HG02973 (cell line): ENCODE results near the gene STPG1.

Experiments
- ATAC-seq: cut with Tn5 transposase; IDR thresholded peaks from one replicate; pipeline ENCODE4 v1.9.1; 2021; ENCODE audit warnings: moderate library complexity; ENCODE audit not compliant: unreplicated experiment

Gene STPG1

DNA sequence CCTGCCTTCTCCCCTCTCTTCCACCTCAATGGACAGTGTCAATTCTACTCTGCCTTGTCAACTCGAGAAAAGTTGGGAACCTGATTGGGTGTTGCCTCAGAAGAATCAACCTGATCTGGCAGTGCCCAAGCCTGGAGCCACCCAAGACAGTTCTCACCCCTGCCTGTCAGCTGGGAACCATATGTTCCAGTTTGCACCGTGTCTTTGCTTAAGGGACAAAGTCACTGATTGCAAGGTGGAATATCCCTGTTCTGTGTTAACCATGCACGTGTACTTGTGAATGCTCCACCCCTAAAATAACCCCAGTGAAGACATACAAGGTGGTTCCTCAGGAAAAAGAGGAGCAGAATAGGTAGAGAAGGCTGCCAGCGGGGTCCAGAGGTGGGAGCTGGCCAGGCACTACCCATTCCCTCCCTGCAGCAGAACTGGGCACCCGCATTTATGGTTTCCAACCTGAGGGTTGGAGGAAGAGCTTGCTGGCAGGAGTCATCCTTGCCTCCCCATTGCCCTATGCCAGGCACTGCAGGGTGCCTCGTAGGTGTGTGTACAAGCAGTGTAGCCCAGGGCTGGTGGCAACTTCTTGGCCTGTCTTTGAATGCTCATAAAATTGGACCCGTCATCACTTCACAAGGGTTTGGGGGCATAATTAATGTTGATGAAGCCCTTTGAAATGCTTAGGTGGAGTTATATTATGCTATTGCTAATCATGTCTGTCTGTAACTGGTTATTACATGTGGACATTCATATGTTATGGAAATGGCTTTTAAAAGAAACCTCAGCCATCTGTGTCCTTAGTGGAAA is 13.4 kb upstream of the STPG1 start:
- no peak for ATAC-seq

DNA sequence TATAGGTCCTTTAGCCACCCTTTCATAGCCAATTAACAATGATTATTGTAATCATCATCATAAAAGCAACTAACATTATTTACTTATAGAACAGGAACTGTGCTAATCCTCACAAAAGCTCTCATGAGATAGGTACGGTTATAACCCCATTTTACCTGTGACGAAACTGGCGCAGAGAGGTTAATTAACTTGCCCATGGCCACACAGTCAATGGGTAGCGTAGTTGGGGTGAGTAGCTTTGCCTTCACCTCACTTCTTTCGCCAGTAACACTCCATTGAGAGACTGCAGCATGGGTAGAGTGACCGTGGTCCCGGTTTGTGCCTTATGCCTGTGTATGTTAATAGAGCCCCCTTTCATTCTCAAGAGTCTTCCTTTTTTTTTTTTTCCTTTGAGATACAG is 12.3 kb upstream of the STPG1 start:
- ATAC-seq: no peak

DNA sequence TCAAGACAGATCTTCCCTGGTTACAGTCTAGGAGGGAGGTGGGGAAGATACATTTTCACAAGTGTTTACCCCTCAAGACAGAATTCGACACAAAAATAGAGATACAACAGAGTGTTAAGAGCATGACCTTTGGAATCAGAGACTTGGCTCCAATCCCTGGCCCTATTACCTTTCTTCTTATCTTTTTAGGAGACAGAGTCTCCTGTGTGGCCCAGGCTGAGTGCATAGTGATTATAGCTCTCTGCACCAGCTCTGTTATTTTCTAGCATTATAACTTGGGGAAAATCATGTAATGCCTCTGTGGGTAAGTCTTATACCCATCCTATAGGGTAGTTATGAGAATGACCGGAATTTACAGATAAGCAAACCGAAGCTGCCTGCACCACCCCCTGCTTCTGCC is 11.9 kb upstream of the STPG1 start:
- no peak for ATAC-seq

DNA sequence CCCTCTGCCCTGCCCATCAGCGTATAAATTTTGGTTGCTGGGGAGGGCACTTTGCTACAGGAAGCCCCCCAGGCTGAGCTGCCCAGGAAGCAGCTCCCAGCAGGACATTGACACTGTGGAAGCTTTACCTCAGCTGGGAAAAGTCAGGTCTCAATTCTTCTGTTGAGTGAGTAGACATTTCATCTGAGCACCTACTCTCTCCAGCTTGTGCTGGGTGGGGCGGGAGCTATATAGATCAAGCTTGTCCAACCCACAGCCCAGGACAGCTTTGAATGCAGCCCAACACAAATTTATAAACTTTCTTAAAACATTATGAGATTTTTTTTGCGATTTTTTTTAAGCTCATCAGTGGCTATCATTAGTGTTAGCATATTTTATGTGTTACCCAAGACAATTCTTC is 11.4 kb upstream of the STPG1 start:
- no peak for ATAC-seq

DNA sequence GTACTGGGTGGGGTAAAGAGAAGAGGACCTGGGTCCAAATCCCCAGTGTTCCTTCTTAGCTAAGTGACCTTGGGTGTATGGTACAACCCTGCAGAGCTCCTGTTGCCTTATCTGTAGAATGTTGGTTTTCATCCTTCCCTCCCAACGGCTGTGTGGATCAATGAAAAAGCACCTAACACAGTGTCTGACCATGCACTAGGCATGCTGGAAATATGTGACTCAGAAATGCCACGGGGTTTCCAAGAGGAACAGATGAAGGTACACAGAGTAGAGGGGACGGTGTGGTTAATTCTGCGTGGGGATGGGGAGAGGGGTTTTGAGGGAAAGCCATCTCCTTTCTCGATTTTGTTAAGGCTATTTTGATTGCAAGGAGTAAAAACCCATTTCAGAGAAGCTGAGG is 10.6 kb upstream of the STPG1 start:
- no peak for ATAC-seq

DNA sequence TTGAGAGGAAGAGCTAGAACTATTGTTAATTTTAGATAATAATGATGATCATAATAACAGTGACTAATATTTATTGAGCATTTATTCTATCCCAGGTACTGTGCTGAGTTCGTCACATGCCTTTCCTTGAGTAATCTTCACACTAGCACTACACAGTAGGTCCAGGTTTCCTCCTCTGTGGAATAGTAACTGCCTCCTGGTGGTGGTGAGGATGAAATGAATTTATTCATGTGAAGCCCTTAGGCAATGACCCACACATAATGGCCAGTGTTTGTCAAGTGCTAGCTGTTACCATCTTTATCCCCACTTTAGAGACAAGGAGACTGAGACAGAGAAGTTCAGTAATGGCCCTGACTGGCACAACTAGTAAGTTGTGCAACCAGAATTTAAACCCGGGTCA is 7.9 kb upstream of the STPG1 start:
- no peak for ATAC-seq

DNA sequence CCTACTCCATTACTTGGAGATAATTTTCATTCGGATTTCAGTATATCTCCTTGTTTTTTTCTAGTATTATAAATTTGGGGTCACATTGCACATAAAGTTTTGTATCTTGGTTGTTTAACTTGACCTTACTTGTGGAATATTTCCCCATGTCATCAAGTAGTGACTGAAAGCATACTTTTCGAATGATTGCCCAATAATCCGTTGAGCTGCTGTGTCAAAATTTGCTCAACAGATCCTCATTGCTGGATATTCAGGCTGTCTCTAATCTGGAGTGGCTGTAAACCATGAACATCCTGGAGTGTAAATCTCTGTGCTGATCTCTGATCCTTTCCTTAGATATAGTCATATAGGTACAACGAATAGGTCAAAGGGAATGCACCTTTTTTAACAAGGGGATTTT is 7.0 kb upstream of the STPG1 start:
- ATAC-seq: no peak

DNA sequence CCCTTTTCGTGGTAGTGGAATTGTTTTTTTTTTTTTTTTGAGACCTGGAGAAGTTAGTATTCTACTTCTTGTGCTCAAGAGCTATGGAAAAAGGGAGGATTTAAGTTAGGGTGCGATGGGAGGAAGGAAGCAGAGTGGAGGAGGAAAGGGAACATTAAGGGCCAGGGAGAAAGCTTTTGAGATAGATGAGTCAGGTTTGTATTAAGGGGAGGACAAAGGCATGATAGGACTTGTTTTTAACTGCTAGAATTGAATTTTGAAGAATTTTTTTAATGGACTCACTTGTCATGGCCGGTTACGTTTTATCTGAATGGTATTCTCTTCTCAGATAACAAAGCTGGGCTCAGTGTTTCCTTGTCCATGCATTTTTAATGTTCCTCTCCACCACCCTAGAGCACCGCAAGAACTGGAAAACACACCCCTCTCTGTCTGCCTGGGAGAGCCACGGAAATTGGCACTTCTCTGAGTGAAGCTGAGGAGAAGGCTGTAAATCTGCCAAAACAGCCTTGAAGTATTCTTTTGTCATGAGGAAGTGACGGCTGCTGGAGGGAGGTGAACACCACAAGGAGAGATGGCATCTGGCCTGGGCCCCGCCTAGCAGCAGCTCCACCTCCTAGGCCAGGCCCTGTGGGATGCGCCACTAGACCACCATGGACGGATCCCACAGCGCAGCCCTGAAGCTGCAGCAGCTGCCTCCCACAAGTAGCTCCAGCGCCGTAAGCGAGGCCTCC is 5.5 kb upstream of the STPG1 start:
- ATAC-seq: no peak

DNA sequence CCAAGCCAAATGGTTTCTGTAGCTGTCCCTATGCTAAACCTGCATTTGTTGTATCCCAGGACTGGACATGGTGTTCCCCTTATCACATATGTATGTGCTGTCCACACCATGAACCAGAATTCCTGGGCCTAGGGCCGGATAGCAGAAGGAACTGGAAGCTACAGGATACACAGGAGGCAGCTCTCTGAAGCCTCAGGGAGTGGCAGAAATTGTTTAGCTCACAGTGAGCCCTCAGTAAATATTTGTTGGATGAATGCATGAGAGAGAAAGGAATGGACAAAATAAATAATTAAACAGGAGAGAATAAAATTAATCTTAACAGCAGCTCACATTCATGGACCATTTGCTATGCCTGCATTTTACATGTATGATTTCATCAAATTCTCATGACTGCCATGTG is 4.1 kb upstream of the STPG1 start:
- no peak for ATAC-seq

DNA sequence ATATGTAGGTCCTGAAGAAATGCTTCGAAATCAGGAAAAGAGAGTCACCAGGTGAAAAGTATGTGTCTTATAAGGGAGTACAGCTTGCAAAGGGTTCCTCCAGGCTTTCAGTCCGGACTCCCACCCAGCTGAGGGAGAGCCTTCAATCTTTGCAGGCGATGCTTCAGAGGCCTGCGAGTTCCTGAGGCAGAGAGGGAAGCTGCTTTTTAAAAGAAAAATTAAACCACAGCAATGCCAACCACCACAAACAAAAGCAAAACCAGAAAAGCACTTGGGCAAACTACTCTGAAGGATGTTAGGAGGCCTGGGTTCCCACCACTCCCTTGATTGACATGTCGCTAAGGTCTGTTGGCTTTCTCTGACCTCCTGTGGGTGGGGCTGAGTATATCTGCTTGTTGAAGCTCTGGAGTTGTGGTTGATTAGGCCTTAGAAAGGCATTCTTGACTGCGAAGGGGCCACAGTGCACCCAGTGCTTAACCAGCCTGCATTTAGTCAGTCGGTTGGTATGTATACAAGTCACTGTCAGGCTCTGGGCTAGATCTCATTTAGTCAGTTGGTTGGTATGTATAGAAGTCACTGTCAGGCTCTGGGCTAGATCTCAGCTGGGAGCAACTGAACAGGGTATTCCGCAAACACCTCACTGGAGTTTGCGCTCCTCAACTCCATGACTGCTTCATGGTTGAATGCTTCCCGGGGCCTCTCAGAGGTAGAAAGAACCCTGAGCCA is 3.2 kb upstream of the STPG1 start:
- ATAC-seq: no peak

DNA sequence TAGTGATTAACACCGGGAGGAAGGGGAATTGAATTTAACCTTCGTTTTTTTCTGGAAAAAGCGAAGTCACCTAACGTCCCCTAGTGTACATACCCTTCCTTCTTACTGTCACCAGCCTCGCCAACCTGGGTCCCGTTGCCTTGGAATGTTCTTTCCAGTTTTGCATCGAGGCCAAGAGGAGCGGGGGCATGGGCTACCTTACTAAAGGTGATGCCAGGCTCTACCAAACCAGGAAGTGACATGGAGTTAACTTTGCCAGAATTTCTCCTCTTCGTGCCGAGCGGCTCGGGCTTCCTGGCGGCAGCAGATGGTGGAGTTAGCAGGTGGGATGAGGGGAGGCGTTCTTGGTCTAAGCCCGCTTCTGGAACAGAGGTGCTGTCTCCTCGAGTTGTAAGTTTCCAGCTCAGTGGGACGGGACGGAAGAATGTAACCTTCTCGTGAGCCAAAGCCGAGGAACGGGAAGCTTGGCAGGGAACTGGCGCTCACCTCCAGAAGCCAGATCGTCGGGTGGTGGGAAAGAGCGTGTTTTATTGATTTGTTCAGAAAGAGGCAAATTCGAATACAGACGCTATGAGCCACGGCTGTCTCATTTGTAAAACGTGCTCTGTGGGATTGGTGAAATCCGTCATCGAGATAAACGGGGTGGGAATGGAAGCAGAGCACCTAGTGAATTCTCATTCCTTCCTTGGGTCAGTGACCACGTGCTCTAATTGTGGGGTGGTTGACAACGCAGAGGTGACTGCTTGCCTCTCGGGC is 2.5 kb upstream of the STPG1 start:
- no peak for ATAC-seq

DNA sequence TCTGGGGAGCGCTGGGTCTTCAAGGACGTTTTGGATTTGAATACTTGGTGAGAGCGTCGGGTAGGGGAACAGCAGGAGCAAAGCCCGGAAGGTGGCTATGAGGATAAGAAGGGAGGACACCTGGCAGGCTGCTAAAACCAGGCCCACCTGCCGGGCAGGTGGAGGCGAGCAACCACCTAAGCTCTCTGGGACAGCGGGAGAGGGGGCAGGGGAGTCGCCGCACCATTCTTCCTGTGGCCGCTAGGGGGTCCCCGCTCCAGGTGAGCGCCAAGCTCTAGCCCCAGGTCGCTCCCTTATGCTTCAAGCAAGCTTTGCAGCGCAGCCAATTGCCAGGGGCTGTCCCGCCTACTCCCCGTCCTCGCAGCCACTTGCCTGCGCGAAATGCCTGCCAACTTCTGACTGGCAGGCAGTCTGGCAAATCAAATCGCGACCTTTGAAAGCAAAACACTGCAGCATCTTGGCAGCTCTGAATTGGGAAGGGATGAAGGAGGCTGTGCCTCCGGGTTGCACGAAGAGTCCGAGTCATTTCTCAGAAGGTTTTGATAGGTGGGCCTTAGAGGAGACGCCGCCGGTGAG is 1.8 kb upstream of the STPG1 start, which contains the start of gene NIPAL3:
TSS of gene NIPAL3 (plus strand) at position 469 of the 576 bp plus-strand sequence. CDS start 3,746 bp downstream, outside the sequence.
- ATAC-seq: peak; percentile 91

DNA sequence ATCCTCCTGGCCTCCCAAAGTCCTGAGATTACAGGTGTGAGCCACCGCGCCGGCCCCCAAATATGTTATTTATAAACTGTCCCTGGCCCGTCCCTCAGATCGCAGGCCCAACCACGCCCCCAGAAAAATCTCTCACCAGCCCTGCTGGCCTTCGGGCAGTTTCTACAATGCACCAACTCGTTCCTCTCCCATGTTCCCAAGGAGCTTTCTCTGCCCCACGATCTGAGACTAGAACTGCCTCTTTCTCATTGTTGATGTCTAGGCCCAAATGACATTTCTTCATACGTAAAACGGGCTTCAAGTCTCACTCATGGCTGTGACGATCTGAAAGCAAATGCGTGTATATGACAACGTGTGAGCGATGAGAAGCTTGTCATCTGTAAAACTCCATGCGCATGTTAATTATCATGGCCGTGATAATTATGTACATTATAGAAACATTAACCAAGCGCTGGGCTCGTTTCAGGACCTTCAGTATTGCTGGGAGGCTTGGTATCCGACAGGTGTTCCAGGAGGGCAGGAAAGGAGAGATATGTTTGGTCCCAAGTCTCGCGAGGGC is 1.3 kb upstream of the STPG1 start:
- no peak for ATAC-seq

DNA sequence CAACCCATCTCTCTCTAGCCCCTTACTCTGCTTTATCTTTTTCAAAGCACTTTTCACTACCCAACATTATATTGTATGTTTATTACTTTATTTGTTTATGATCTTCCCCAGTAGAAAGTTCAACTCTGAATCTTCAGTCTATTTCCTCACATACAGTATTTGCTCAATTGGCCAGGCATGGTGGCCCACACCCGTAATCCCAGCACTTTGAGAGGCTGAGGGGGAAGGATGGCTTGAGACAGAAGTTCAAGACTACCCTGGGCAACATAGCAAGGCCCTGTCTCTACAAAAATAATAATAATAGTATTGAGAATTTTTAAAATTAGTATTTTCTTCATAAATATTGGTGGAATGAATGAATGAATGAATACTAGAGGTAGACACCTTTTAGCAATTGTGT is 1.2 kb downstream of the STPG1 start:
- ATAC-seq: no peak

DNA sequence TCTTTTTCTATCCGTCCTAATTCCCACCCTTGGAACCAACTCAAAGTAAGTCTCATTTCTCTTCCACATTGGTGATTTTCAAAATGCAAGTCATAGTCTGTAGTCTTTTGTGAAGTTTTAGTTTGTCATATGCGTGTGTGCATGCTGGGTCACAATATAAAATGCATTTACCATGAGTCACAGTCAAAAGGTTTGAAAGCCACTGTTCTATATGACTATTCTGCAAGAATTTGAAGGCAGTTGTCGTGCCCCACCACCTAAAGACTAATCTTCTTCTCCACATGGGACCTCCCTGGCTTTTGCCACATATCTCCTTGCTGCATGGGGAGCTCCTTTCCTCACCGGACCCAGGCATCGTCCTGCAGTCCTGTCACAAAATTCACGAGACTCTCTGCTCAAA is 1.6 kb downstream of the STPG1 start:
- no peak for ATAC-seq

DNA sequence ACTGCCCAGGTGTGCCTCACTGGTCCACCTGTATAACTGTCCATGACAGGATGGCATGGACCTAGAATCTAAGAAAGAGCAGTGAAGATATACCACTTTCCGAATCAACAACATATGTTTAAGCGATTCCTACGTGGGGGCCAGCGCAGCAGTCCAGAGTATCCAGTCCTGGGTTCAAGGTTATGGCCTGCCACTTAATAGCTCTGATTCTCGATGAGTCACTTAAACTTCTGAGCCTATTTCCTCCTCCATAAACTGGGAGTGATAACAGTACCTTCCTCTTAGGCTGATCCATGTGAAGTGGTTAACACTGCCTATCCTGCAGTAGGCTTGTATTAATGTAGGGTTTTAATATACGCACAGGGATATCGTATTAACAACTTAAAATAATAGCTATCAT is 2.8 kb downstream of the STPG1 start:
- no peak for ATAC-seq

DNA sequence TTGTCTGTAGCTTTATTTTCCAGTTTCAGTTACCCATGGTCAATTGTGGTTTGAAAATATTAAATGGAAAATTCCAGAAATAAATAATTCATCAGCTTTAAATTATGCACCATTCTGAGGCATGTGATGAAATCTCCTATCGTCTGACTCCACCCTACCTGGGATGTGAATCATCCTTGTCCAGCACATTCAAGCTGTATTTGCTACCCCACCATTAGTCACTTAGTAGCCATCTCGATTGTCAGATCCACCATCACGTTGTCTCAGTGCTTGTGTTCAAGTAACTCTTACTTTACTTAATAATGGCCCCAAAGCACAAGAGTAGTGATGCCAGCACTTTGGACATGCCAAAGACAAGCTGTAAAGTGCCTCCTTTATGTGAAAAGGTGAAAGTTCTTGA is 4.0 kb downstream of the STPG1 start:
- ATAC-seq: no peak

DNA sequence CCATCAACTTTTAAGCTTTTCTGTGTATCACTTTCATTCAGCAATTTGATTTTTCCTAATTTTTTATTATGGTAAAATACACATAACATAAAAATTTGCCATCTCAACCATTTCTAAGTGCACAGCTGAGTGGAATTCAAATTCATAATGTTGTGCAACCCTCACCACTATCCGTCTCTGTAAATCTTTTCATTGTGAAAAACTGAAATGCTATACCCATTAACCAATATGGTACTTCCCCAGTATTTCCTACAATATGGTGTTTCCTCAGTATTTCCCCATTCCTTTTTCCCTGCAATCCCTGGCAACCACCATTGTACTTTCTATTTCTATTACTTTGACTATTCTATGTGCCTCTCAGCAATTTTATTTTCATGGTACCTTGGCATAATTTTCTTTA is 6.8 kb downstream of the STPG1 start:
- ATAC-seq: no peak

DNA sequence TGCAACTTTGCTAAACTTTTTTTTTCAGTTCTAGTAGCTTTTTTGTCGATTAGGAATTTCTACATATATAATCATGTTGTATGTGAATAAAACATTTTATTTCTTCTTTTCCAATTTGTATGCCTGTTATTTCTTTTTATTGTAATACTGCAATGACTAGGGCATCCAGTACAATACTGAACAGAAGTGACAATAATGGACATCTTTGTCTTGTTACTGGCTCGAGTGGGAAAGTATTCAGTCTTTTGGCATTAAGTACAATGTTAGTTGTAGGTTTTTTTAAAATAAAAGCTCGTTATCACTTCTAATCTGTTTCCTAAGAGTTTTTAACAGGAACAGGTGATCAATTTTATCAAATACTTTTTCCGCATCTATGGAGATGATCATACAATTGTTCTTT is 9.8 kb downstream of the STPG1 start:
- ATAC-seq: no peak

DNA sequence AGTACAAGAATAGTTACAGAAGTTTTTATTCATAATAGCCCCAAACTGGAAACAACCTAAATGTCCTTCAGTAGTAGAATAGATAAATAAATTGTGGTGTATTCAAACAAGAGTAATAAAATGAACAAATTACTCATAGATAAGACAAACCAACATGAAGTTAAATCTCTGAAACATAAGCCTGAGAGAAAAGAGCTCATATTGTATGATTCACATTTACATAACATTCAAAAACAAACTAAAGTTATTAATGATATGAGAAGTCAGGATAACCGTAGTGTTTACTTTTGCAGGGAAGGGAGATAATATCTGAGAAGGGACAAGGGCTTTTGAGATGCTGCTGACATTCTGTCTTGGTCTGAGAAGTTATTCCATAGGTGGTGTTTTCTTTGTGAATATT is 13.5 kb downstream of the STPG1 start:
- ATAC-seq: no peak
